Measurements from ENCODE around the gene CLPTM1. TPM values are rescaled to one million over a fixed set of nuclear protein-coding genes. Genes with fewer than 3 reads are reported as not detected.

CLPTM1 gene
- total and polyA plus RNA-seq, 9 of the 15 experiments (the other 6 are each of a cell fraction or from before 2014, with no cell fraction given): 0.37 to 96.0 (median 27.5) TPM

- TF ChIP-seq RNF219 (CRISPR knock-in tag; IDR thresholded peaks at IDR 0.05) (no peak), RUNX1 (IDR thresholded peaks at IDR 0.05; ENCODE audit: low read depth) (no peak), KDM2B (CRISPR knock-in tag; IDR thresholded peaks at IDR 0.05) (no peak), MYC (IDR thresholded peaks at IDR 0.05; ENCODE audit: low read depth, low read length) (peak; percentile 96), MYC (CRISPR knock-in tag; IDR thresholded peaks at IDR 0.05; ENCODE audit: borderline replicate concordance, low read depth) (0 out of 2 replicates have a peak, but pooled peaks have one; percentile 17), ZNF696 (CRISPR knock-in tag; conservative IDR thresholded peaks at IDR 0.05) (no peak), HDAC2 (IDR thresholded peaks at IDR 0.05) (peak; percentile 78), AFF4 (CRISPR knock-in tag; IDR thresholded peaks at IDR 0.05) (no peak), CHD2 (IDR thresholded peaks at IDR 0.05; ENCODE audit: low read depth, low read length) (no peak), MTA1 (IDR thresholded peaks at IDR 0.05; ENCODE audit: borderline replicate concordance) (peak; percentile 77), ZNF12 (CRISPR knock-in tag; IDR thresholded peaks at IDR 0.05) (no peak), RAD51 (IDR thresholded peaks at IDR 0.05; ENCODE audit: borderline replicate concordance, low read depth) (peak; percentile 39; the same call in 1 of the 2 replicates), SAFB2 (IDR thresholded peaks at IDR 0.05; ENCODE audit: borderline replicate concordance, low read depth, low read length, severe bottlenecking) (no peak), FOXO4 (CRISPR knock-in tag; IDR thresholded peaks at IDR 0.05) (no peak), ATF3 (IDR thresholded peaks at IDR 0.05) (no peak), ATF3 (CRISPR knock-in tag; conservative IDR thresholded peaks at IDR 0.05) (no peak), KAT8 (IDR thresholded peaks at IDR 0.05; ENCODE audit: low read depth) (no peak), NCOA2 (IDR thresholded peaks at IDR 0.05; ENCODE audit: partially characterized antibody in 2 of 2) (no peak), ZNF41 (CRISPR knock-in tag; conservative IDR thresholded peaks at IDR 0.05) (0 out of 2 replicates have a peak, but pooled peaks have one; percentile 14)
These were observed 11.4 kb upstream of the CLPTM1 start (continued) for GRCh38 chr19:44943801-44944249.

Data from K562 (cell line).